Activated naive CD8-positive, alpha-beta T cell treated with anti-CD3 and anti-CD28 coated beads, Interleukin-2, amount 10 ng/mL, durations not matched to agents 7 days and 5 days (primary cell): ENCODE data around the gene RAB8B. TPM values are rescaled to one million over a fixed set of nuclear protein-coding genes. Genes with fewer than 3 reads are reported as not detected.

ENCODE experiments used
- ATAC-seq: fragments of 150-1000 bp; cut with Tn5 transposase; one replicate; pipeline ENCODE4 v1.10.0; 2021; ENCODE audit warnings: low read depth, moderate library complexity
- POLR2A ChIA-PET: fragments of 350-600 bp; sonication (Branson Sonifier 250); formaldehyde crosslinking; loops from one replicate; lab custom pipeline; 2021; ENCODE audit warnings: antibody characterized with exemption; lab: Charles Lee
- DNase-seq: peaks from one replicate; pipeline ENCODE4 v3.0.0; 2021
- H3K27ac Mint-ChIP-seq: one replicate; pipeline ENCODE4 v1.8.0; 2022; ENCODE audit warnings: mild to moderate bottlenecking, mixed read lengths
- H3K27me3 Mint-ChIP-seq: one replicate; pipeline ENCODE4 v1.8.0; 2022; ENCODE audit warnings: mild to moderate bottlenecking, moderate library complexity, mixed read lengths
- H3K36me3 Mint-ChIP-seq: one replicate; pipeline ENCODE4 v1.8.0; 2021; ENCODE audit warnings: mild to moderate bottlenecking, mixed read lengths
- H3K4me1 Mint-ChIP-seq: one replicate; pipeline ENCODE4 v1.8.0; 2021; ENCODE audit warnings: mixed read lengths
- H3K4me3 Mint-ChIP-seq: one replicate; pipeline ENCODE4 v1.8.0; 2022; ENCODE audit warnings: mild to moderate bottlenecking, moderate library complexity, mixed read lengths
- H3K9me3 Mint-ChIP-seq: one replicate; pipeline ENCODE4 v1.8.0; 2021; ENCODE audit warnings: mixed read lengths
- total RNA-seq, 2 experiments: library from RNA; stranded (reverse); gene quantifications; one replicate each; pipeline ENCODE4 v1.2.3, GENCODE V29; 2021

The RAB8B gene
- total RNA-seq, 2 experiments from 2014 or later: 111 TPM

- H3K4me3 Mint-ChIP-seq: peak overlapping the region; percentile 86
- no peak for ATAC-seq
- peaks cover 9% of the 10 kb centered on the region for H3K36me3 Mint-ChIP-seq
- peak overlapping the region; percentile 63 for H3K27ac Mint-ChIP-seq
- no peak for DNase-seq
- peaks cover 25% of the 10 kb centered on the region for H3K4me1 Mint-ChIP-seq
- H3K9me3 Mint-ChIP-seq: no peaks in the 10 kb centered on the region
- POLR2A ChIA-PET: interaction anchor here (0.5 to 1.2 kb wide), 6 partner anchors 39 to 163 kb away, joined by 3 to 9 read pairs (median 4); partner anchors contain the start of gene RPS27L
- H3K27me3 Mint-ChIP-seq: no peaks in the 10 kb centered on the region
These were observed 88.6 kb downstream of the RAB8B start for GRCh38 chr15:63277893-63278456.

DNA sequence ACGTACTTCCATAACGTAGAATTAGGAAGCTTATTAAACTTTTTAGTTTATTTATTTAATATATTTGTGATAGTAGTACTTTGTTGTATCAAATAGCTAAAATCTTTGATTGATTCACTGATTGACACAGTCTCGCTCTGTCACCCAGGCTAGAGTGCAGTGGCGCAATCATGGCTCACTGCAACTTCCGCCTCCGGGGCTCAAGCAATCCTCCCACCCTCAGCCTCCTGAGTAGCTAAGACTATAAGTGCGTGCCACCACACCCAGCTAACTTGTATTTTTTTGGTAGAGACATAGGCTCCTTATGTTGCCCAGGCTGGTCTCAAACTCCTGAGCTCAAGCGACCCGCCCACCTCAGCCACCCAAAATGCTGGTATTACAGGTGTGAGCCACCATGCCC is 93.7 kb downstream of the RAB8B start:
- POLR2A ChIA-PET: no interaction called here
- no peak for ATAC-seq
- no peaks in the 10 kb centered on the region for H3K27me3 Mint-ChIP-seq

GRCh38 chr15:63284335-63284734 is 94.9 kb downstream of the RAB8B start:
- H3K9me3 Mint-ChIP-seq: no peaks in the 10 kb centered on the region
- ATAC-seq (no peak), DNase-seq (no peak)
- H3K4me1 Mint-ChIP-seq: peaks cover 4% of the 10 kb centered on the region
- H3K4me3 Mint-ChIP-seq: no peak overlapping the region
- peaks cover 9% of the 10 kb centered on the region for H3K36me3 Mint-ChIP-seq
- POLR2A ChIA-PET: no interaction called here
- H3K27ac Mint-ChIP-seq: no peak overlapping the region
- H3K27me3 Mint-ChIP-seq: no peaks in the 10 kb centered on the region

More for the DNA sequence above, 93.7 kb downstream of the RAB8B start:
- Mint-ChIP-seq H3K9me3 (no peaks in the 10 kb centered on the region), H3K4me3 (no peak overlapping the region), H3K4me1 (peaks cover 3% of the 10 kb centered on the region), H3K27ac (no peak overlapping the region), H3K36me3 (peaks cover 11% of the 10 kb centered on the region)
- DNase-seq: no peak

GRCh38 chr15:63287109-63287508 is 97.7 kb downstream of the RAB8B start:
- H3K4me1 Mint-ChIP-seq: peaks cover 4% of the 10 kb centered on the region
- no peaks in the 10 kb centered on the region for H3K9me3 Mint-ChIP-seq
- no peak overlapping the region for H3K4me3 Mint-ChIP-seq

GRCh38 chr15:63288342-63288741 is 98.9 kb downstream of the RAB8B start:
- H3K4me1 Mint-ChIP-seq: peaks cover 4% of the 10 kb centered on the region
- no peak overlapping the region for H3K27ac Mint-ChIP-seq

More at GRCh38 chr15:63287109-63287508, 97.7 kb downstream of the RAB8B start:
- H3K27ac Mint-ChIP-seq: no peak overlapping the region
- POLR2A ChIA-PET: no interaction called here
- ATAC-seq (no peak), DNase-seq (no peak)
- H3K36me3 Mint-ChIP-seq: peaks cover 5% of the 10 kb centered on the region
- no peaks in the 10 kb centered on the region for H3K27me3 Mint-ChIP-seq

DNA sequence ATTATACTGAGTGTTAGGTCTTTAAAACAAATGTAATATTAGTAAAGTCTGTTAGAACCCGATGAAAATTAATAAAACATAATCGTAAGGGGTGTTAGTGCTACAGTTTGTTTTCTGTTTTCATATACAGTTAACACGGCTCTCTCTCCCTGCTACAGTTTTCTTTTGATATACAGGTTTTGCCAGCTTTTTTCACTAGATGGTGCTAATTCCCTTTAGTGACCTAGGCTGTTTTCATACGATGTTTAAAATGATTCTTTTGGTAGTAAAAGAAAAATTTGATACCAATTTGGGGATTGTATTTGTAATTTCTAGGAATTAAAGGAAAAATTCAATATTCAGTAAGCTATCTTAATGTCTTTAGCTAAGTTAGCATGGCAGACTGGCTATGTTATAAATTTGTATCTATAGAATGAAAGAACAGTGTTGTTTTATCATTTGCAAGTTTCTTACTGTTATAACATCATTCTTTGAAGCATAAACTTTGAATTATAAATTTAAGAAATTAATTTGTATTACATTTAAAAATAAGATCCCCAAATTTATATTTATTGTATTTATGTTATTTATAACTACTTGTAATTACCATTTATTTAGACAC is 99.5 kb downstream of the RAB8B start:
- Mint-ChIP-seq H3K4me1 (peaks cover 4% of the 10 kb centered on the region), H3K36me3 (peaks cover 3% of the 10 kb centered on the region), H3K27ac (no peak overlapping the region), H3K4me3 (no peak overlapping the region), H3K9me3 (no peaks in the 10 kb centered on the region), H3K27me3 (no peaks in the 10 kb centered on the region)
- ATAC-seq: no peak
- no peak for DNase-seq
- POLR2A ChIA-PET: no interaction called here

More at GRCh38 chr15:63288342-63288741, 98.9 kb downstream of the RAB8B start:
- Mint-ChIP-seq H3K4me3 (no peak overlapping the region), H3K9me3 (no peaks in the 10 kb centered on the region), H3K27me3 (no peaks in the 10 kb centered on the region), H3K36me3 (peaks cover 5% of the 10 kb centered on the region)
- no peak for DNase-seq
- no peak for ATAC-seq
- POLR2A ChIA-PET: no interaction called here

- Mint-ChIP-seq H3K4me3 (no peak overlapping the region), H3K9me3 (no peaks in the 10 kb centered on the region), H3K4me1 (peaks cover 11% of the 10 kb centered on the region), H3K27ac (no peak overlapping the region), H3K36me3 (peaks cover 3% of the 10 kb centered on the region), H3K27me3 (no peaks in the 10 kb centered on the region)
- DNase-seq (no peak), ATAC-seq (no peak)
- POLR2A ChIA-PET: no interaction called here
These were observed 102.1 kb downstream of the RAB8B start for GRCh38 chr15:63291507-63291906.

- ATAC-seq (no peak), DNase-seq (no peak)
- Mint-ChIP-seq H3K36me3 (peaks cover 3% of the 10 kb centered on the region), H3K4me3 (no peak overlapping the region), H3K27me3 (no peaks in the 10 kb centered on the region), H3K27ac (no peak overlapping the region), H3K9me3 (no peaks in the 10 kb centered on the region), H3K4me1 (peaks cover 14% of the 10 kb centered on the region)
- POLR2A ChIA-PET: no interaction called here
These were observed 102.8 kb downstream of the RAB8B start for GRCh38 chr15:63292241-63292640.

- H3K4me1 Mint-ChIP-seq: peaks cover 16% of the 10 kb centered on the region
- H3K27me3 Mint-ChIP-seq: no peaks in the 10 kb centered on the region
- DNase-seq: no peak
- no peaks in the 10 kb centered on the region for H3K9me3 Mint-ChIP-seq
- no peak overlapping the region for H3K27ac Mint-ChIP-seq
- peaks cover 3% of the 10 kb centered on the region for H3K36me3 Mint-ChIP-seq
- POLR2A ChIA-PET: no interaction called here
- no peak overlapping the region for H3K4me3 Mint-ChIP-seq
- ATAC-seq: no peak
These were observed 103.4 kb downstream of the RAB8B start for GRCh38 chr15:63292771-63293170.

DNA sequence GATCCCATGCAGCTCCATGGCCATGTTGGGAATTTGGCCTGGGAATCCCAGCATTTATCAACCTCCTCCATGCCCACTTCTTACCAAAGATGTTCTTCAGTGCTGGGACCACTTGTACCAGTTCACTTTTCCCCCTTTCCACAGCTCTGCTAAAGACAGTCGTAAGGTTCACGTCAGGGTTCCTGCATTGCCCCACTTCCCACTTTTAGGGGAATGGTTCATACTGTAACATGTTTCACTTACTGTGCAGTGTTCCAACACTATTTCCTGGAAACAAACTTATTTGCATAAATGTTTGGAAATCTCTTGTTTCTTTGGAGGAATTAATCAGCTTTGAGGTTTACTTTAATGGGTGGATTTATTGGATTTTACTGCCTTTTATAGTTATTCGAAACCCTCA is 105.0 kb downstream of the RAB8B start:
- POLR2A ChIA-PET: interaction anchor here (0.5 kb wide), 1 partner anchor 253 kb away, joined by 3 read pairs; no protein-coding TSS in a partner anchor
- Mint-ChIP-seq H3K4me1 (peaks cover 11% of the 10 kb centered on the region), H3K27me3 (no peaks in the 10 kb centered on the region), H3K36me3 (peaks cover 3% of the 10 kb centered on the region), H3K27ac (no peak overlapping the region), H3K9me3 (no peaks in the 10 kb centered on the region), H3K4me3 (no peak overlapping the region)
- ATAC-seq: no peak
- DNase-seq: no peak

DNA sequence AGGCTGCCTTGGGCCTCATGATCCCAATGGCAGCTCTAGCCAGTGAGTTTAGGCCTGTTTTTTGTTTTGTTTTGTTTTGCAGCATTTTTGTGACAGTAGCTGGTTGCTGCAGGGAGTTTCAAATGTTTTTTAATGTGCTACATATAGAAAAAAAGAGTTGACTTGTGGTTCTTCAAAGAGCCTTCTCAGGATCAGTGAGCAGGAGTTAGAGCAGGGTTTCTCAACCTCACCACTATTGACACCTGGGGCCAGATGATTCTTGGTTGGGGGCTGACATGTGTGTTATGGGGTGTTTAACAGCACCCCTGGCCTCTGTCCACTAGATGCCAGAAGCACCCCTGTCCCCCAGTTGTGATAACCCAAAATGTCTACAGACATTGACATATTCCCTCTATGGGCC is 105.9 kb downstream of the RAB8B start:
- no peaks in the 10 kb centered on the region for H3K9me3 Mint-ChIP-seq
- no peak for ATAC-seq
- H3K27ac Mint-ChIP-seq: no peak overlapping the region
- H3K4me3 Mint-ChIP-seq: no peak overlapping the region
- H3K36me3 Mint-ChIP-seq: peaks cover 3% of the 10 kb centered on the region
- POLR2A ChIA-PET: no interaction called here
- DNase-seq: no peak
- H3K4me1 Mint-ChIP-seq: peaks cover 11% of the 10 kb centered on the region
- H3K27me3 Mint-ChIP-seq: no peaks in the 10 kb centered on the region

- POLR2A ChIA-PET: interaction anchor here (0.7 kb wide), 1 partner anchor 106 kb away, joined by 3 read pairs; no protein-coding TSS in a partner anchor
- no peaks in the 10 kb centered on the region for H3K9me3 Mint-ChIP-seq
- H3K36me3 Mint-ChIP-seq: peaks cover 3% of the 10 kb centered on the region
- DNase-seq (no peak), ATAC-seq (no peak)
- no peak overlapping the region for H3K4me3 Mint-ChIP-seq
- H3K27me3 Mint-ChIP-seq: no peaks in the 10 kb centered on the region
- no peak overlapping the region for H3K27ac Mint-ChIP-seq
- peaks cover 11% of the 10 kb centered on the region for H3K4me1 Mint-ChIP-seq
These were observed 106.8 kb downstream of the RAB8B start for GRCh38 chr15:63296195-63296594.

- H3K27ac Mint-ChIP-seq: no peak overlapping the region
- H3K4me1 Mint-ChIP-seq: peaks cover 11% of the 10 kb centered on the region
- no peak for ATAC-seq
- no peaks in the 10 kb centered on the region for H3K36me3 Mint-ChIP-seq
- POLR2A ChIA-PET: no interaction called here
- no peaks in the 10 kb centered on the region for H3K27me3 Mint-ChIP-seq
- H3K4me3 Mint-ChIP-seq: no peak overlapping the region
- no peak for DNase-seq
- H3K9me3 Mint-ChIP-seq: no peaks in the 10 kb centered on the region
These were observed 110.7 kb downstream of the RAB8B start for GRCh38 chr15:63299943-63300575.

GRCh38 chr15:63301088-63301487 is 111.7 kb downstream of the RAB8B start:
- H3K9me3 Mint-ChIP-seq: no peaks in the 10 kb centered on the region

More at GRCh38 chr15:63301088-63301487, 111.7 kb downstream of the RAB8B start:
- Mint-ChIP-seq H3K4me1 (peaks cover 7% of the 10 kb centered on the region), H3K27me3 (no peaks in the 10 kb centered on the region), H3K4me3 (no peak overlapping the region), H3K36me3 (no peaks in the 10 kb centered on the region), H3K27ac (no peak overlapping the region)
- DNase-seq (no peak), ATAC-seq (no peak)
- POLR2A ChIA-PET: no interaction called here
